SHP77 (cell line): ENCODE measurements around the gene SNRK.

ENCODE experiments used
- DNase-seq, 2 experiments: peaks; one replicate each; lab custom pipeline; 2025; lab: John Stamatoyannopoulos, UW

SNRK gene, protein sequence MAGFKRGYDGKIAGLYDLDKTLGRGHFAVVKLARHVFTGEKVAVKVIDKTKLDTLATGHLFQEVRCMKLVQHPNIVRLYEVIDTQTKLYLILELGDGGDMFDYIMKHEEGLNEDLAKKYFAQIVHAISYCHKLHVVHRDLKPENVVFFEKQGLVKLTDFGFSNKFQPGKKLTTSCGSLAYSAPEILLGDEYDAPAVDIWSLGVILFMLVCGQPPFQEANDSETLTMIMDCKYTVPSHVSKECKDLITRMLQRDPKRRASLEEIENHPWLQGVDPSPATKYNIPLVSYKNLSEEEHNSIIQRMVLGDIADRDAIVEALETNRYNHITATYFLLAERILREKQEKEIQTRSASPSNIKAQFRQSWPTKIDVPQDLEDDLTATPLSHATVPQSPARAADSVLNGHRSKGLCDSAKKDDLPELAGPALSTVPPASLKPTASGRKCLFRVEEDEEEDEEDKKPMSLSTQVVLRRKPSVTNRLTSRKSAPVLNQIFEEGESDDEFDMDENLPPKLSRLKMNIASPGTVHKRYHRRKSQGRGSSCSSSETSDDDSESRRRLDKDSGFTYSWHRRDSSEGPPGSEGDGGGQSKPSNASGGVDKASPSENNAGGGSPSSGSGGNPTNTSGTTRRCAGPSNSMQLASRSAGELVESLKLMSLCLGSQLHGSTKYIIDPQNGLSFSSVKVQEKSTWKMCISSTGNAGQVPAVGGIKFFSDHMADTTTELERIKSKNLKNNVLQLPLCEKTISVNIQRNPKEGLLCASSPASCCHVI

DNA sequence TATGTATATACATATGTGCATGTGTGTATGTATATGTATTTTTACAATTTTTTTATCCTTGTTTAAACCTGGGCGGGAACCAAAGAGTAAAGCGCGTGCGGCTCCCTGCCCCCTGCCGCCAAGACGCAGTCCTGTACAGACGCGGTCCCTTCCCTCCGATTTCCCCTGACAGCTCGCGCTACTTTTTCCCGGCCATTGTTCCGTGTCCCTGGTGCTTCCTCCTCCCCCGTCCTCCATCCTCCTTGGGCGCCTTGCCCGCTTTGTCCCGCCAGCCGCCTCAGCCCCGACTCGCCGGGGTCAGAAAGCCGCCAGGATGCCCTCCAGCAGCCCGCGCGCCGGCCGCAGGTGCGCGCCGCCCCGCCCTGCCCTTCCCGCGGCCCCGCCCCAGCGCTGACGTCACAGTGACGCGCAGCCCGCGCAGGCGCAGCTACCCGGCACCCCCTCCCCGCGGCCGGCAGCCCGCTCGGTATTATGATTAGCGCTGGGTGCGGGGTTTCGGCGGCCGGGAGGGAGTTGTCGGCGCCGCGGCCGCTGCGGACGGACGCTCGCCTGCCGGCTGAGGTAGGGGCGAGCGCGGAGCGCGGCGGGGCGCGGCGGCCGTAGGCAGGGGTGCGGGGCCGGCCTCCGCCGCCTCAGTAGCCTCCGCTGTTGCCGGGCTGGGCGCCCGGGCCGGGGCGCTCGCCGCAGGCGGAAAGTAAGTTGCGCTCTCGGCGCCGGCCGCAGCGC is at the start of gene SNRK:
Gene SNRK (plus strand): TSS at position 426 of the 726 bp plus-strand sequence. CDS start 16,664 bp downstream, outside the sequence.
- DNase-seq, result peak; percentile 38 to 69

DNA sequence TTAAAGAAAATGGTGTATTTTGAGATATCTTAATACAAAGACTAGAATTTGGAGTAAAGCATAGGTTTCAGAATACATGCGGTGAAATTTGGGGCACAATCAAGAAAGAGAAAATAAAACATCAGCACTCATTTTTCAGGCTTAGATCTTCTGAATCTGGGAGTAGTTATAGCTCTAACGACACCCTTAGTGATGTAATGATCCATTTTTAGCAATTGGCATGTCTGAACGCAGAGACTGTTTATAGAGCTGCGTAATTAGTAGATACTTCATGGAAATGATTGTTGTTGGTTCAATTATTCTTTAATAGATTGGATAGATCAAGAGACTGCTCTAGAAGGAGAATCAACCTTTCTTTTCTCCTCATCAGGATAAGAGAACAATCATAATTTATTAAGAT is 47.5 kb upstream of the SNRK start:
- DNase-seq, result no peak

DNA sequence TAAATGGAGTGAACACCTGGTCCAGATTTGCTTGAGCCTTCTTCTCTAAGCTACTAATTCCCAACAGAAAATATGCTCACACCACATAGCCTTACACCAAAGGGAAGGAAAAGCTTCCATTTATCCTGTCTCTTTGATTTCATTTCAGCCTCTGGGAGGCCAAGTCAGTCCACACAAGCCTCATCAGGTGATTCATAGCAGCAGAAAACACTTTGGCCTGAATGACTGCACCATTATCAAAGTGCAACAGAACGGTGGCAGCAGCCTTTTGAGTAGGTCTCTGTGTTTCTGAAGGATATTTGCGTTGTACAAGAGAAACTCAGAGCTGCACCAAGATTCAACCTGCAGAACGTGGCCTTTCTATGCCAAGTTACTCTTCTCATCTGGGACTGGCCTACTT is 46.6 kb upstream of the SNRK start:
- DNase-seq, result no peak

GRCh38 chr3:43243590-43244587 is 42.5 kb upstream of the SNRK start:
- DNase-seq, result no peak

DNA sequence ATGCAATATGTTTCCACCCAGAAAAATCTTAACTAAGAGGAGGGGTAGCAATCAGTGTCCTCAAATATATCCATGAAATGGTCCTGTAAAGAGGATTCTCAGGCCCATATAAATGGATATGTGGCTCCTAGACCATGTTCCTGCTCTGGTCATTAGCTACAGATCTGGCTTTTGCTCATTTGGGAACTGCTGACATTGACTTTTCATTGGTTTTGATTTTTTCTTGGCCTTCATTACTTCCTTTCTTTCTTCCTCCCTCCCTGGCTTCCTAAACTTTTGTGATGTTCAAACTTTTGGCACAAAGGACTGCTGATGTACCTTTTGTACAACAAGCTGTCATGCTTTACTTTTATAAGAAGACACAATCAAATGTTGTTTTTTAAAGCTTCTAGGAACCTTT is 41.6 kb upstream of the SNRK start:
- DNase-seq, result no peak

- DNase-seq, result no peak
These were observed 39.4 kb upstream of the SNRK start for GRCh38 chr3:43246976-43247375.

- no peak for DNase-seq
These were observed 38.7 kb upstream of the SNRK start for GRCh38 chr3:43247561-43248184.

DNA sequence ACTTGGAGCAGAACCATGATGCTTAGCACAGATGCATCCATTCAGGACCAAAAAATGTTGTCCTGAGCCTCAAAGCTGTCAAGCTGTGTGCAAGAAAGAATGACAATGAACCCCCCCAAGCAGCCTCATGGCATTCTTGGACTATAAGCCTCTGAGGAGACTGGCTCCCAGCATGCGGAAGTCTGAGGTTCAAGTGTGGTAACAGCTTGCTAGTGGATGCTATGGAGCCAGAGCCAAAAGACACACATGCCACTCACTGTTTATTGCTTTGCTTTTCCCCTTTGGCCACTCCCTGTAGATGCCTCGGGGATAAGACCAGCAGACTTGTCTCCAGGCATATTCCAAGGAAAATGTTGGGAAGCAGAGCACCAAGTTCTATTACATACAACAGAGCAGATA is 38.2 kb upstream of the SNRK start:
- no peak for DNase-seq

GRCh38 chr3:43248973-43249372 is 37.4 kb upstream of the SNRK start:
- DNase-seq, result no peak

GRCh38 chr3:43249405-43249804 is 36.9 kb upstream of the SNRK start:
- DNase-seq, result no peak

DNA sequence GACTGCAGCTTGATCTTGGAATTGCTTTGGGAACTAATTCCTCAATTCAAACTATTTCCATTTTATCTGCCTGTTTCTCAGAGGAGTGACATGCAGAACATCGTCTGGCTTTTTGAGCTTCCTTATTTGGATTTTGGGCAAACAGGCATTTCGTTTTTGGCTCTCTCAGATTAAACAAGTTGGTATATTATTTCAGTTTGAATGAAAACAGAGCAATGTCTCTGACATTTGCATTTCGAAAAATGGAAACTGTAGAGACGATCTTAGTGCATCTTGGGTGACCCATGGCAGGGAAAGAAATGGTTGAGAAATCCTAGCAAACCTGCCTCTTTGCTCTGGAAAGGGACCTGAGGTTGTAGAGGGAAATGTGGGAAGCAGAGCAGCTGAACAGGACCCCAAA is 33.0 kb upstream of the SNRK start:
- no peak for DNase-seq

- no peak for DNase-seq
These were observed 32.2 kb upstream of the SNRK start for GRCh38 chr3:43254125-43254524.

DNA sequence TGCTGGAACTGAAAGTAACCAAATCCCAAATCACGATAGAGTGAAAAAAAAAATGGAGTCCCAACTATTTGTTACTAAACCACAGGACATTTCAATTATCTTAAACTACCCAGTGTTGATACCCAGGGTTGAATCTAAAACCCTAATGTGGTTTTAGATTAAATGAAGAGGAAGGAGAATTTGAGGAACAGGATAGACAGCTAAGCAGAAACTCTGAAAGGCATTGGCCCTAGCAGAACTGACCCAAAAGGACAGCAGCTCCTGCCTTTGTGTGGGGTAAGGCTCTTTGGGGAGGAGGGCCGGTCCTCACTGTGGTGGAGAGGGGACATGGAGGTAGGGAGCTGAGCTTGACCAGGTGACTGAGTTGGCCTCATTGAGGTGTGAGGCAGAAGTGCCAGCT is 30.7 kb upstream of the SNRK start:
- DNase-seq, result no peak

- no peak for DNase-seq
These were observed 29.5 kb upstream of the SNRK start for GRCh38 chr3:43256714-43257461.

DNA sequence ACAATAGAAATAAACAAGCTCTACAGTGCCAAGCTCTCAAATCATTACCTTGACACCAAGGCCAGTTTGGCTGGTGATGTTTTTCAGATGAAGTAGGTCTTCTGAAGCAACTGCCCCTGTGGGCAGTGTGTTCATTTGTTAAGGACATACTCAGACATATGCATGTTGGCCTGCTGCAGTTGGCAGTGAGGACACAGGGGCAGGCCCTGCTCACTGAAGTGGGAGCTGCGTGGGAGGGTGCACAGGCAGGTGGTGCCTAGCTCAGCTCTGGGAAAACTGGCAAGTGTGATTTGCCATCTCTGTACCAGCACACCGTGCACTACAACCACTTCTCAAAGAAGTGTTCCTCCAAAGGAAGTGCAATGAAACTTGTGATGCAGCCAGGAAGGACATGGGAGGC is 28.5 kb upstream of the SNRK start:
- no peak for DNase-seq

DNA sequence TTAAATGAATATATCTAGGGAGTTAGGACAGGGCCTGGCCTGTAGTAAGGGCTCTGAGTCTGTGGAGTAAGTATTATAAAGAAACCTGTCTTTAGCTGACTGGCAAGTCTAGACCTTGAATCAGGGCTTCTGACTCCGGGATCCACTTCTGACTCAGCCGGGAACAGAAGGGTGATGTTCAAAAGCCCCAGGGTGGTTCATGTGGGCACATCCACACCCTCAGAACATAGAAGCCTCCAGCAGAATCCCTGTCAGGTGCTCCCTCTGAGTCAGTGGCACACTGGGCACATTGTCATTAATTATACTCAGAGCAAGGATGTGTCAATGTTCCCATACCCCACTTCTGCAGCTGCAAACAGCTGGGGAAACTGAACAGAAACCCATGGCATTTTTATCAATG is 26.7 kb upstream of the SNRK start:
- DNase-seq, result no peak

GRCh38 chr3:43260412-43260811 is 25.9 kb upstream of the SNRK start:
- DNase-seq, result no peak

DNA sequence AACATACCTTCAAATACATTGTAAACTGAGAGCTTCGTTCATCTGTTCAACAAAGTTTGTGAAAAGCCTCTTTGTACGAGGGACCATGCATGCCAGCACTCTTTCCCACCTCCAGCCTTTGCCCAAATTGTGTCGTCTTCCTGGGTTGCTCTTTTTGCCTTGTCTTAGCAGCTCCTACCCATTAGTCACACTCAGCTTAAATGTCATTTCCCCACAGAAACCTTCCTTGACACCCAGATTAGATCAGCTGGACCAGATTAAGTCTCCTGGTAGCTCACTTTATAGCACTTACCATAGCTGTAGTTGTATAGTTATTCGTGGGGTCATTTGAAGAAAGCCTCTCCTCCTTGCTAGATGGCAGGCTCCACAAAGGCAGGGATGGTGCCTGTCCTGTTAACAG is 24.1 kb upstream of the SNRK start:
- no peak for DNase-seq

DNA sequence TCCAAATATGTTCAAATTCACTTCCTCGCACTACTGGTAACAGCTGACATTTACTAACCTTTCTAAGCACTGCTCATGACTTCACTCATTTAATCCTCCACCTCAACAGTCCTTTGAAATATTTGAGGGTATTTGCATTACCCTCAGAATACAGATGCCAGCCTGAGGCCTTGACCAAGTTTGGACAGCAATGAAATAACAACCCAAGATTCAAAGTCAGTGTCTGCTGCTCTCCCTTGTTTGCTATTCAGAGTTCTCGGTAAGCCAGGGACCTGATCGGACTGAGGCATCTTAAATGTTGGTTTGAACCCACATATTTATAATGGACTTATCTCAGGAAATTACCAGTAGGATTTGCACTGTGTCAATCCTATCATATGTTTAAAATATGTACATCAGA is 19.9 kb upstream of the SNRK start:
- no peak for DNase-seq

DNA sequence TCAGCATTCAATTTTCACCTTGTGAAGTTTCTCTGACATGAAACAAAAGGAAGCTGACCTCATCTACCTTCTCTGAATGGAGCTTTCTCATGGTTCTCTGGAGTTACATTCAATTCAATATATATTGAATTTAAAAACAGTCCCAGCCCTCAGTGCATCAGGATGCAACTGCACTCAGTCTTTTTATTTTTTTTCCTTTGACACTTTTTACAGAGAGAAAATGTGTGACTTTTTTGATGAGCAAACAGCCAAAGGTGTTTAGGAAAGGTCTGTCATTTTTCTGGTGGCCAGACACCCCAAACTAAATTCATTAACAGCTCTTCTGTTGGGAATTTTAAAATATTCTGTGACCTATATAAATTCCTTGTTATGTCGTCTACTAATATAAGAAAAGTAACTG is 19.3 kb upstream of the SNRK start:
- DNase-seq, result no peak
